HG03457 (cell line): ENCODE measurements around the gene FAF2.
"Not testable (repeated sequence)": the region's sequence is repeated elsewhere in the genome, so short reads cannot be mapped to it uniquely, and the experiment has no call there.

ENCODE experiments used
- ATAC-seq: cut with Tn5 transposase; IDR thresholded peaks from one replicate; pipeline ENCODE4 v1.9.1; 2021; ENCODE audit warnings: moderate number of reproducible peaks; ENCODE audit not compliant: unreplicated experiment

FAF2 gene

GRCh38 chr5:176454724-176455394 is 6.7 kb downstream of the FAF2 start:
- ATAC-seq: no peak

GRCh38 chr5:176458904-176459561 is 10.8 kb downstream of the FAF2 start:
- ATAC-seq: no peak

GRCh38 chr5:176461349-176461748 is 13.2 kb downstream of the FAF2 start:
- ATAC-seq: no peak

- no peak for ATAC-seq
Measured at GRCh38 chr5:176463113-176463764, 15.1 kb downstream of the FAF2 start.

GRCh38 chr5:176466245-176466871 is 18.2 kb downstream of the FAF2 start:
- no peak for ATAC-seq

- ATAC-seq: no peak
Measured at GRCh38 chr5:176469296-176469695, 21.1 kb downstream of the FAF2 start.

GRCh38 chr5:176470539-176470938 is 22.4 kb downstream of the FAF2 start:
- no peak for ATAC-seq

- ATAC-seq: no peak
Measured at GRCh38 chr5:176471098-176471497, 22.9 kb downstream of the FAF2 start.

- no peak for ATAC-seq
Measured at GRCh38 chr5:176473335-176474006, 25.3 kb downstream of the FAF2 start.

GRCh38 chr5:176474476-176474875 is 26.3 kb downstream of the FAF2 start:
- no peak for ATAC-seq

- ATAC-seq: no peak
Measured at GRCh38 chr5:176481711-176482110, 33.5 kb downstream of the FAF2 start.

- no peak for ATAC-seq
Measured at GRCh38 chr5:176485176-176485575, 37.0 kb downstream of the FAF2 start.

GRCh38 chr5:176486189-176486757 is 38.1 kb downstream of the FAF2 start:
- no peak for ATAC-seq

GRCh38 chr5:176487160-176487559 is 39.0 kb downstream of the FAF2 start:
- not testable (repeated sequence) for ATAC-seq

- ATAC-seq: no peak
Measured at GRCh38 chr5:176489077-176489476, 40.9 kb downstream of the FAF2 start.

- ATAC-seq: no peak
Measured at GRCh38 chr5:176490301-176490700, 42.1 kb downstream of the FAF2 start.

- no peak for ATAC-seq
Measured at GRCh38 chr5:176491101-176491502, 42.9 kb downstream of the FAF2 start.

- ATAC-seq: no peak
Measured at GRCh38 chr5:176491901-176492300, 43.7 kb downstream of the FAF2 start.

- ATAC-seq: no peak
Measured at GRCh38 chr5:176492431-176492830, 44.2 kb downstream of the FAF2 start.

GRCh38 chr5:176497852-176498251 is 49.7 kb downstream of the FAF2 start:
- no peak for ATAC-seq

GRCh38 chr5:176499273-176499672 is 51.1 kb downstream of the FAF2 start:
- no peak for ATAC-seq
